HEK293 (cell line): ENCODE data around the gene UBR4.

Experiments
- GLIS1 ChIP-seq: fragments of 450-650 bp; formaldehyde crosslinking; IDR thresholded peaks from 2 replicates; pipeline ENCODE4 v1.5.1; 2016; ENCODE audit warnings: missing biosample characterization, missing genetic modification characterization
- ZNF292 ChIP-seq: fragments of 450-650 bp; formaldehyde crosslinking; IDR thresholded peaks from 2 replicates; pipeline ENCODE4 v1.5.1; 2016; ENCODE audit warnings: low read depth, missing biosample characterization, missing genetic modification characterization, borderline replicate concordance
- TF ChIP-seq, protein P1 (sequence below): fragments of 450-650 bp; formaldehyde crosslinking; IDR thresholded peaks from 2 replicates; pipeline ENCODE4 v1.5.1; 2016; ENCODE audit warnings: missing biosample characterization, missing genetic modification characterization

DNA sequence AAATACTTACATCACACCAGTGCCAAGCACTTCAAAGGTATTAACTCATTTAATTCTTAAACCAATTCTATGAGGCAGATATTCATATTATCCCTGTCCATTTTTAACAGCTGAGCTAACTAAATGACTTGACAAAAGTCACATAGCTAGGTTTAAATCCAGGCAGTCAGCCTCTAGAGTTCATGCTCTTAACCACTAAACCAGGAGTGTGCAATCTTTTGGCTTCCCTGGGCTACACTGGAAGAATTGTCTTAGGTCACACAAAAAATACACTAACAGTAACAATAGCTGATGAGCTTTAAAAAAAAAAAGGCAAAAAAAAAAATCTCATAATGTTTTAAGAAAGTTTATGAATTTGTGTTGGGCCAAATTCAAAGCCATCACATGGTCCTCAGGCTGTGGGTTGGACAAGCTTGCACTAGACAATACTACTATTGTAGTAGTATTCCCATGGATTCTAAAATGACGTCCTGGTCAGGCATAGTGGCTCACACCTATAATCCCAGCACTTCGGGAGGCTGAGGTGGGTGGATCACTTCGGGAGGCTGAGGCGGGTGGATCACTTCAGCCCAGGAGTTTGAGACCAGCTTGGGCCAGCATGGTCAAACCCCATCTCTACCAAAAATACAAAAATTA lies 10.0 kb downstream of the UBR4 start:
- no peak for TF ChIP-seq ZNF292 (tag by site-specific recombination)
- TF ChIP-seq, protein P1, sequence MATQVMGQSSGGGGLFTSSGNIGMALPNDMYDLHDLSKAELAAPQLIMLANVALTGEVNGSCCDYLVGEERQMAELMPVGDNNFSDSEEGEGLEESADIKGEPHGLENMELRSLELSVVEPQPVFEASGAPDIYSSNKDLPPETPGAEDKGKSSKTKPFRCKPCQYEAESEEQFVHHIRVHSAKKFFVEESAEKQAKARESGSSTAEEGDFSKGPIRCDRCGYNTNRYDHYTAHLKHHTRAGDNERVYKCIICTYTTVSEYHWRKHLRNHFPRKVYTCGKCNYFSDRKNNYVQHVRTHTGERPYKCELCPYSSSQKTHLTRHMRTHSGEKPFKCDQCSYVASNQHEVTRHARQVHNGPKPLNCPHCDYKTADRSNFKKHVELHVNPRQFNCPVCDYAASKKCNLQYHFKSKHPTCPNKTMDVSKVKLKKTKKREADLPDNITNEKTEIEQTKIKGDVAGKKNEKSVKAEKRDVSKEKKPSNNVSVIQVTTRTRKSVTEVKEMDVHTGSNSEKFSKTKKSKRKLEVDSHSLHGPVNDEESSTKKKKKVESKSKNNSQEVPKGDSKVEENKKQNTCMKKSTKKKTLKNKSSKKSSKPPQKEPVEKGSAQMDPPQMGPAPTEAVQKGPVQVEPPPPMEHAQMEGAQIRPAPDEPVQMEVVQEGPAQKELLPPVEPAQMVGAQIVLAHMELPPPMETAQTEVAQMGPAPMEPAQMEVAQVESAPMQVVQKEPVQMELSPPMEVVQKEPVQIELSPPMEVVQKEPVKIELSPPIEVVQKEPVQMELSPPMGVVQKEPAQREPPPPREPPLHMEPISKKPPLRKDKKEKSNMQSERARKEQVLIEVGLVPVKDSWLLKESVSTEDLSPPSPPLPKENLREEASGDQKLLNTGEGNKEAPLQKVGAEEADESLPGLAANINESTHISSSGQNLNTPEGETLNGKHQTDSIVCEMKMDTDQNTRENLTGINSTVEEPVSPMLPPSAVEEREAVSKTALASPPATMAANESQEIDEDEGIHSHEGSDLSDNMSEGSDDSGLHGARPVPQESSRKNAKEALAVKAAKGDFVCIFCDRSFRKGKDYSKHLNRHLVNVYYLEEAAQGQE (tag by site-specific recombination), result no peak
- no peak for TF ChIP-seq GLIS1 (tag by site-specific recombination)
